Measurements from ENCODE around the gene FAR2.
"Not testable (repeated sequence)": the region's sequence is repeated elsewhere in the genome, so short reads cannot be mapped to it uniquely, and the experiment has no call there.

Gene FAR2

GRCh38 chr12:29148911-29149690 lies at the start of gene FAR2:
Gene FAR2 (plus strand): TSS chr12:29149278. CDS start chr12:29270450, 121,172 bp downstream.
- DNase-seq, result no peak

GRCh38 chr12:29102741-29103140 lies 46.3 kb upstream of the FAR2 start:
- no peak for DNase-seq

GRCh38 chr12:29103539-29103974 lies 45.5 kb upstream of the FAR2 start:
- DNase-seq, result no peak

- DNase-seq, result no peak
Observed at GRCh38 chr12:29104516-29104915, 44.6 kb upstream of the FAR2 start.

GRCh38 chr12:29110506-29111442 lies 38.3 kb upstream of the FAR2 start:
- DNase-seq, result no peak

GRCh38 chr12:29113101-29113500 lies 36.0 kb upstream of the FAR2 start:
- DNase-seq, result no peak

GRCh38 chr12:29116414-29116813 lies 32.7 kb upstream of the FAR2 start:
- DNase-seq, result no peak

GRCh38 chr12:29131539-29131938 lies 17.5 kb upstream of the FAR2 start:
- no peak for DNase-seq

- DNase-seq, result no peak
Observed at GRCh38 chr12:29132316-29132715, 16.8 kb upstream of the FAR2 start.

GRCh38 chr12:29133181-29133580 lies 15.9 kb upstream of the FAR2 start:
- no peak for DNase-seq

- DNase-seq, result no peak
Observed at GRCh38 chr12:29133680-29134079, 15.4 kb upstream of the FAR2 start.

GRCh38 chr12:29138256-29138655 lies 10.8 kb upstream of the FAR2 start:
- DNase-seq, result not testable (repeated sequence)

- not testable (repeated sequence) for DNase-seq
Observed at GRCh38 chr12:29138855-29139254, 10.2 kb upstream of the FAR2 start.

- no peak for DNase-seq
Observed at GRCh38 chr12:29145372-29146170, 3.5 kb upstream of the FAR2 start.

- no peak for DNase-seq
Observed at GRCh38 chr12:29146196-29146595, 2.9 kb upstream of the FAR2 start.

GRCh38 chr12:29147731-29148595 lies 1.1 kb upstream of the FAR2 start:
- DNase-seq, result no peak

GRCh38 chr12:29148596-29148910 lies 525 bp upstream of the FAR2 start:
- DNase-seq, result no peak

- no peak for DNase-seq
Observed at GRCh38 chr12:29149691-29150281, 708 bp downstream of the FAR2 start.

- no peak for DNase-seq
Observed at GRCh38 chr12:29150462-29150861, 1.4 kb downstream of the FAR2 start.

- DNase-seq, result no peak
Observed at GRCh38 chr12:29152223-29152868, 3.3 kb downstream of the FAR2 start.

- no peak for DNase-seq
Observed at GRCh38 chr12:29152981-29153630, 4.0 kb downstream of the FAR2 start.

Measured in COR-L47 (cell line).